Colonic mucosa (tissue), 4 donors: Measurements from ENCODE around the gene BMP7. TPM values are rescaled to one million over a fixed set of nuclear protein-coding genes. Genes with fewer than 3 reads are reported as not detected.

Experiments
- DNase-seq: peaks from one replicate; pipeline ENCODE4 v3.0.0-alpha.2; 2020
- H3K27ac ChIP-seq: fragments of 200-600 bp; one replicate; pipeline ENCODE4 v1.8.0; 2021
- H3K27me3 ChIP-seq: fragments of 200-600 bp; one replicate; pipeline ENCODE4 v1.8.0; 2021
- H3K36me3 ChIP-seq: fragments of 200-600 bp; one replicate; pipeline ENCODE4 v1.8.0; 2021
- H3K4me1 ChIP-seq: fragments of 200-600 bp; one replicate; pipeline ENCODE4 v1.8.0; 2021; ENCODE audit warnings: mild to moderate bottlenecking
- H3K4me3 ChIP-seq: fragments of 200-600 bp; one replicate; pipeline ENCODE4 v1.8.0; 2021
- H3K9ac ChIP-seq, 2 donors: one replicate each; pipeline ENCODE4 v1.7.0; 2013; ENCODE audit warnings: control low read depth in 2 of 2, low read depth in 2 of 2, low read length in 2 of 2
- H3K9me3 ChIP-seq: fragments of 200-600 bp; one replicate; pipeline ENCODE4 v1.8.0; 2021
- intact Hi-C: fragments of 100-400 bp; cut with DNase I; formaldehyde crosslinking; loops from one replicate; pipeline ENCODE4 v1.14.1; 2022
- total RNA-seq, 2 donors: library from RNA; stranded (reverse); fragmentation: NEBNext Ultra II Directional in 1 of 2; extraction: Animal tissue kit (Norgen Biotek cat#: 25700) in 1 of 2; gene quantifications; one replicate each; pipeline ENCODE4 v1.2.1, GENCODE V29; 2021
- TF ChIP-seq, protein P1 (sequence below): fragments of 200-600 bp; IDR thresholded peaks from one replicate; pipeline ENCODE4 v1.8.0; 2022; ENCODE audit warnings: antibody characterized with exemption, mild to moderate bottlenecking
- donor health status: healthy.
- donor health status: DM: no; HTN: no; CAD: no.
- donor health status: DM: no; HTN: no; CAD: no.

BMP7 gene
- total RNA-seq, 2 donors from 2014 or later, result 1.3 to 3.2 TPM

DNA sequence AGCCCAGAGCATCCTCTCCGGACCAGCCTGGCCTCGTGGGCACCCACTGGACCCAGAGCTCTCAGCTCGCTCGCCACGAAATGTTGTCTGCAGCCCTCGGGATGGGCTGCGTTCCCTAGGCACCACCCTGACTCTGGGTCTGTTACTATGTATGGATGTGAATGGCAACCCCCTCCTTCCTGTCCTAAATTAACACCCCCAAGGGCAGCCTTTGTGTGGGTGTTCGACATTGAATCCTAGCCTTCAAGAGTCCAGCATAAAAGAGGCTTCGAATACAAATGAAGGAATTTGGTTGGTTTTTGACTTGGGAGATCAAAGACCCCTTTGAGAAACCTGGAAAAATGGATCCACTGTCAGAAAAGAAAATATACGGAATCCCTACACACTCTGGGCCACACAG is 86.1 kb downstream of the BMP7 start:
- H3K27ac ChIP-seq, result no peak overlapping the region
- TF ChIP-seq, protein P1, sequence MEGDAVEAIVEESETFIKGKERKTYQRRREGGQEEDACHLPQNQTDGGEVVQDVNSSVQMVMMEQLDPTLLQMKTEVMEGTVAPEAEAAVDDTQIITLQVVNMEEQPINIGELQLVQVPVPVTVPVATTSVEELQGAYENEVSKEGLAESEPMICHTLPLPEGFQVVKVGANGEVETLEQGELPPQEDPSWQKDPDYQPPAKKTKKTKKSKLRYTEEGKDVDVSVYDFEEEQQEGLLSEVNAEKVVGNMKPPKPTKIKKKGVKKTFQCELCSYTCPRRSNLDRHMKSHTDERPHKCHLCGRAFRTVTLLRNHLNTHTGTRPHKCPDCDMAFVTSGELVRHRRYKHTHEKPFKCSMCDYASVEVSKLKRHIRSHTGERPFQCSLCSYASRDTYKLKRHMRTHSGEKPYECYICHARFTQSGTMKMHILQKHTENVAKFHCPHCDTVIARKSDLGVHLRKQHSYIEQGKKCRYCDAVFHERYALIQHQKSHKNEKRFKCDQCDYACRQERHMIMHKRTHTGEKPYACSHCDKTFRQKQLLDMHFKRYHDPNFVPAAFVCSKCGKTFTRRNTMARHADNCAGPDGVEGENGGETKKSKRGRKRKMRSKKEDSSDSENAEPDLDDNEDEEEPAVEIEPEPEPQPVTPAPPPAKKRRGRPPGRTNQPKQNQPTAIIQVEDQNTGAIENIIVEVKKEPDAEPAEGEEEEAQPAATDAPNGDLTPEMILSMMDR, result no peak
- DNase-seq, result no peak

GRCh38 chr20:57179265-57179664 is 87.2 kb downstream of the BMP7 start:
- H3K27ac ChIP-seq, result no peak overlapping the region
- no peak for DNase-seq
- intact Hi-C loops, result no loop called here
- no peak overlapping the region for H3K4me3 ChIP-seq
- H3K27me3 ChIP-seq, result no peaks in the 10 kb centered on the region
- H3K9me3 ChIP-seq, result no peaks in the 10 kb centered on the region
- TF ChIP-seq, protein P1, result no peak
- H3K9ac ChIP-seq, result no peak overlapping the region
- no peaks in the 10 kb centered on the region for H3K36me3 ChIP-seq
- H3K4me1 ChIP-seq, result no peaks in the 10 kb centered on the region

More for the DNA sequence above, 86.1 kb downstream of the BMP7 start:
- no peak overlapping the region for H3K4me3 ChIP-seq
- no peaks in the 10 kb centered on the region for H3K9me3 ChIP-seq
- H3K27me3 ChIP-seq, result no peaks in the 10 kb centered on the region
- H3K9ac ChIP-seq, result no peak overlapping the region
- H3K4me1 ChIP-seq, result no peaks in the 10 kb centered on the region
- intact Hi-C loops, result no loop called here
- H3K36me3 ChIP-seq, result no peaks in the 10 kb centered on the region

DNA sequence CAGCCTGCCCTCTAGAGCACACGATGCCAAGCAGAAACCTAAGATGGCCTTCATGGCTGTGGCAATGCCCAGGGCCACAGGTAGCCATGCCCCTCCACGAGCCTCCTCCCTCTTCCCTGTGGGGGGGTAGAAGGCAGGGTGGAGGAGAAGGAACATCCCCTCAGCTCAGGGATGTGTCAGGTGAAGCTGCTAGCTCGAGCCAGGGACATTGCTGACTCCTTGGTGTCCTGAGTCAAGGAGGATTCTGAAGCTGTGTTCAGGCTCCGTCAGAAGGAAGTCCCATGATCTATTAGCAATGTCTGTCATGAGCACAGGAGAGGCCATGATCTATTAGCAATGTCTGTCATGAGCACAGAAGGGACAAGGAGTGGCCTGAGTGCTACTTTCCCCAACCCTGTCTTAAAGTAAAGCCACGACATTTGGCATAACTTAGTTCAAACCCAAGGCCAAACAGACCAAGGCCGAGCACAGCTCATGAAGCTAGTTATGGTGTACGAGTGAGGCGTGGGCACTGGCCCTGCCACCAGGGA is 87.8 kb downstream of the BMP7 start:
- no peak overlapping the region for H3K27ac ChIP-seq
- H3K4me1 ChIP-seq, result no peaks in the 10 kb centered on the region
- intact Hi-C loops, result no loop called here
- TF ChIP-seq, protein P1, result no peak
- H3K9me3 ChIP-seq, result no peaks in the 10 kb centered on the region
- no peak for DNase-seq
- H3K27me3 ChIP-seq, result no peaks in the 10 kb centered on the region
- H3K9ac ChIP-seq, result no peak overlapping the region
- no peak overlapping the region for H3K4me3 ChIP-seq
- no peaks in the 10 kb centered on the region for H3K36me3 ChIP-seq

DNA sequence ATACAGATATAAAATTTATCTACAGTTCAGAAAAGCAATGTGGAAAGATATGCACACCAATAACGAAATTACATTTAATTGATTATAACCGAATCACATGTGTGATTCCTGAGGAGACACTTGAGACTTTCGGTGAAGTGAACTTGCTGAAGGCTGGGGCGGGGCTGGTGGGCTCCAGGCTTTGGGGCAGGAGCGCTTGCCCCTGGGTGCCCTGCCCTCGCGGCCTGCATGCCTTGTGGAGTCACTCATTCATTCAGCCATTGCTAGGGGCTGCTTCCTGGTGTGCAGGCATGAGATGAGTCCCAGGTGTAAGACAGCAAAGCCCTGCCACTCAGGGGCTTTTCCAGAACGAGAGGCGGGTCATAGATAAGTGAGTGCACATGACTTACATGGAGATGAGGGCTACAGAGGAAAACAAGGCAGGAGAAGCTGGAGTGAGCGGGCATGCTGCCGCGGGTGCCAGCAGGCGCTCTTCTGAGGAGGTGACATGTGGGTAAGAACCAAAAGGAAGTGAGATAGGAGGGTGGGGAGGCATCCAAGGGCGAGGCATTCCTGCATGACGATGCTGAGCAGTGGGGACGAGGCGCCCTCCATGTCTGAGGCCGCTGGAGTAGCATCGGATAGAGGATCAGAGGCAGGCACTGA is 88.7 kb downstream of the BMP7 start:
- no peaks in the 10 kb centered on the region for H3K9me3 ChIP-seq
- H3K27ac ChIP-seq, result no peak overlapping the region
- intact Hi-C loops, result no loop called here
- H3K27me3 ChIP-seq, result no peaks in the 10 kb centered on the region
- DNase-seq, result no peak
- H3K36me3 ChIP-seq, result no peaks in the 10 kb centered on the region
- no peak overlapping the region for H3K9ac ChIP-seq
- no peak overlapping the region for H3K4me3 ChIP-seq
- TF ChIP-seq, protein P1, result no peak
- H3K4me1 ChIP-seq, result no peaks in the 10 kb centered on the region

DNA sequence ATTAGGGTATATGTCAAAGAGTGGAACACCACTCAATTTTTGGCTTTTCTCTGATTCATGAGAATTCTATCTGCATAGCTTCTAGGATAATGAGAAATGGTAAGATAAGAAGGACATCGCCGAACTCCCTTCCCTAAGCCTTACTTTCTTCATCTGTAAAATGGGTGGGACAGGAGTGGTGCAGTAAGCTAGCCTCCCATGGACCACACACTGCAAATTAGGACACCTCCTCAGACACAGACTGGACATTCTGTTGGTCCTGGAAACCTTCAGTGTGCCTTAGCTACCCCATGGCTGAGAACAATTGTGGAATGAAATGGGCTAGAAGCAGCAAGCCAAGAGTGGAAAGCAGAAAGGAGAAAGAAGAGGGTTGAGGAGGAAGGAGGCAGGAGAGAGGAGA is 89.6 kb downstream of the BMP7 start:
- no peaks in the 10 kb centered on the region for H3K27me3 ChIP-seq
- TF ChIP-seq, protein P1, result no peak

More for the DNA sequence above, 89.6 kb downstream of the BMP7 start:
- no peak for DNase-seq
- Histone ChIP-seq H3K4me3 (no peak overlapping the region), H3K9ac (no peak overlapping the region), H3K27ac (no peak overlapping the region), H3K9me3 (no peaks in the 10 kb centered on the region), H3K36me3 (no peaks in the 10 kb centered on the region), H3K4me1 (no peaks in the 10 kb centered on the region)
- intact Hi-C loops, result no loop called here
